Esophagus squamous epithelium (tissue), 5 donors: ENCODE measurements around the gene ODF4. TPM values are rescaled to one million over a fixed set of nuclear protein-coding genes. Genes with fewer than 3 reads are reported as not detected.
"Not testable (repeated sequence)": the region's sequence is repeated elsewhere in the genome, so short reads cannot be mapped to it uniquely, and the experiment has no call there.

Source experiments
- DNase-seq: peaks from one replicate; lab custom pipeline; 2025; lab: John Stamatoyannopoulos, UW
- H3K27ac ChIP-seq, 4 donors: fragments of 200-600 bp; sonication (generic); one replicate each; pipeline ENCODE4 v1.5.1; 2016 to 2019; ENCODE audit warnings: mild to moderate bottlenecking in 1 of 4
- H3K27me3 ChIP-seq, 4 donors: fragments of 200-600 bp; sonication (generic); 1 replicate in 3 of 4; 2 replicates in 1 of 4; pipeline versions ENCODE4 v1.5.1 to v1.6.0; 2017 to 2021; ENCODE audit warnings: antibody characterized with exemption in 1 of 4
- H3K36me3 ChIP-seq, 3 donors: fragments of 200-600 bp; sonication (generic); one replicate each; pipeline ENCODE4 v1.5.1; 2016 to 2019
- H3K4me1 ChIP-seq, 3 donors: fragments of 200-600 bp; sonication (generic); one replicate each; pipeline ENCODE4 v1.5.1; 2017 to 2019
- H3K4me3 ChIP-seq, 4 donors: fragments of 200-600 bp; sonication (generic); 1 replicate in 3 of 4; 2 replicates in 1 of 4; pipeline ENCODE4 v1.5.1; 2016 to 2019; ENCODE audit warnings: mild to moderate bottlenecking in 2 of 4, moderate library complexity in 1 of 4
- H3K9me3 ChIP-seq, 3 donors: fragments of 200-600 bp; sonication (generic); one replicate each; pipeline ENCODE4 v1.5.1; 2016 to 2019
- CTCF ChIP-seq, 6 experiments: fragments of 450-650 bp in 4 of 6; fragments of 200-600 bp in 2 of 6; sonication (generic) in 2 of 6; IDR thresholded peaks; one replicate each; pipeline ENCODE4 v1.5.1; 2016 to 2019; ENCODE audit warnings: antibody characterized with exemption in 6 of 6, mild to moderate bottlenecking in 4 of 6, moderate library complexity in 4 of 6
- POLR2A ChIP-seq, 4 donors: fragments of 450-650 bp; IDR thresholded peaks; one replicate each; pipeline ENCODE4 v1.6.1; 2017; ENCODE audit warnings: antibody characterized with exemption in 4 of 4, mild to moderate bottlenecking in 4 of 4, moderate library complexity in 3 of 4
- WGBS, 2 donors: methylation state at CpG; one replicate each; pipeline ENCODE4 v1.1.5; 2018; 5-methylcytosine and 5-hydroxymethylcytosine counted together
- intact Hi-C: fragments of 100-400 bp; cut with DNase I; formaldehyde crosslinking; loops from one replicate; pipeline ENCODE4 v1.15.0; 2022
- total RNA-seq, 4 donors: library from RNA; depleted of rRNA; stranded (reverse); fragments of >200 nt; gene quantifications; one replicate each; pipeline ENCODE4 v1.1.0, GENCODE V29; 2016
- donor health status: DM: yes; HTN: yes; CAD: no.

Gene ODF4
- total RNA-seq, 4 donors from 2014 or later = not detected

- H3K4me3 ChIP-seq = no peak overlapping the region
- DNase-seq = no peak
- peaks cover 5 to 48% (median 10%) of the 10 kb centered on the region in 3 donors for H3K36me3 ChIP-seq
- intact Hi-C loops = no loop called here
- no peak overlapping the region for H3K27ac ChIP-seq
- no peaks in the 10 kb centered on the region for H3K27me3 ChIP-seq
- no peaks in the 10 kb centered on the region for H3K9me3 ChIP-seq
- H3K4me1 ChIP-seq = peaks cover 0 to 28% (median 17%) of the 10 kb centered on the region in 3 donors
- TF ChIP-seq POLR2A (IDR thresholded peaks at IDR 0.05) = no peak
- TF ChIP-seq CTCF (IDR thresholded peaks at IDR 0.05) = no peak
- WGBS, 2 donors = 57 to 68% methylated on average over 6 to 7 of the region's 7 CpGs
These were observed 32.8 kb downstream of the ODF4 start for GRCh38 chr17:8372422-8372821.

GRCh38 chr17:8373856-8374255 is 34.2 kb downstream of the ODF4 start:
- H3K9me3 ChIP-seq, H3K27me3 ChIP-seq, H3K4me3 ChIP-seq, H3K27ac ChIP-seq, DNase-seq, intact Hi-C loops: not testable (repeated sequence)
- peaks cover 15 to 53% (median 20%) of the 10 kb centered on the region in 3 donors for H3K36me3 ChIP-seq
- 83 to 100% methylated on average over 1 of the region's 26 CpGs for WGBS, 2 donors
- peaks cover 0 to 34% (median 17%) of the 10 kb centered on the region in 3 donors for H3K4me1 ChIP-seq

- Histone ChIP-seq H3K36me3 (peaks cover 27 to 53% (median 28%) of the 10 kb centered on the region in 3 donors), H3K4me3 (peak overlapping the region; percentile 38 to 79 (median 72)), H3K4me1 (peaks cover 0 to 54% (median 31%) of the 10 kb centered on the region in 3 donors), H3K27ac (peak overlapping the region; percentile 68 to 94 (median 92)), H3K27me3 (no peaks in the 10 kb centered on the region), H3K9me3 (no peaks in the 10 kb centered on the region)
- 20 to 28% methylated on average over 18 of the region's 18 CpGs for WGBS, 2 donors
- TF ChIP-seq POLR2A (IDR thresholded peaks at IDR 0.05) (no peak), CTCF (IDR thresholded peaks at IDR 0.05) (no peak)
- no peak for DNase-seq
- intact Hi-C loops = no loop called here
These were observed 36.2 kb downstream of the ODF4 start for GRCh38 chr17:8375738-8376259.

GRCh38 chr17:8376271-8377067 is 36.8 kb downstream of the ODF4 start, which contains the start of gene KRABD2:
Gene KRABD2 (minus strand): TSS chr17:8376704.
- H3K36me3 ChIP-seq = peaks cover 27 to 53% (median 35%) of the 10 kb centered on the region in 3 donors
- no peaks in the 10 kb centered on the region for H3K27me3 ChIP-seq
- WGBS, 2 donors = 1 to 3% methylated on average over 12 to 28 of the region's 41 CpGs
- peaks cover 5 to 61% (median 38%) of the 10 kb centered on the region in 3 donors for H3K4me1 ChIP-seq
- intact Hi-C loops = no loop called here
- peak in 2 of 4 donors; percentile 55 to 60 for TF ChIP-seq POLR2A (IDR thresholded peaks at IDR 0.05)
- peak; percentile 34 to 78 (median 62) for TF ChIP-seq CTCF (IDR thresholded peaks at IDR 0.05)
- peak; percentile 21 for DNase-seq
- peak within 1 kb of the TSS; percentile 68 to 94 (median 92) for H3K27ac ChIP-seq
- peak within 1 kb of the TSS; percentile 38 to 79 (median 72) for H3K4me3 ChIP-seq
- H3K9me3 ChIP-seq = no peaks in the 10 kb centered on the region

- intact Hi-C loops = no loop called here
- no peak for DNase-seq
- no peak overlapping the region for H3K4me3 ChIP-seq
- no peaks in the 10 kb centered on the region for H3K27me3 ChIP-seq
- peaks cover 27 to 51% (median 36%) of the 10 kb centered on the region in 3 donors for H3K36me3 ChIP-seq
- no peaks in the 10 kb centered on the region for H3K9me3 ChIP-seq
- TF ChIP-seq CTCF (IDR thresholded peaks at IDR 0.05) = no peak
- no peak for TF ChIP-seq POLR2A (IDR thresholded peaks at IDR 0.05)
- peak overlapping the region in 2 of 4 donors; percentile 91 to 94 for H3K27ac ChIP-seq
- peaks cover 14 to 67% (median 44%) of the 10 kb centered on the region in 3 donors for H3K4me1 ChIP-seq
- WGBS, 2 donors = 70 to 90% methylated on average over 4 of the region's 4 CpGs
These were observed 37.8 kb downstream of the ODF4 start for GRCh38 chr17:8377422-8377821.

- H3K9me3 ChIP-seq, H3K27ac ChIP-seq, H3K27me3 ChIP-seq, DNase-seq, H3K4me3 ChIP-seq, intact Hi-C loops: not testable (repeated sequence)
- WGBS, 2 donors = 65 to 83% methylated on average over 8 of the region's 8 CpGs
- Histone ChIP-seq H3K36me3 (peaks cover 27 to 51% (median 36%) of the 10 kb centered on the region in 3 donors), H3K4me1 (peaks cover 14 to 64% (median 44%) of the 10 kb centered on the region in 3 donors)
These were observed 38.5 kb downstream of the ODF4 start for GRCh38 chr17:8378117-8378516.
